H9 (cell line): Measurements from ENCODE around the gene ESPNL. TPM values are rescaled to one million over a fixed set of nuclear protein-coding genes. Genes with fewer than 3 reads are reported as not detected.

ENCODE experiments used
- DNase-seq: peaks from one replicate; pipeline ENCODE4 v3.0.0-alpha.2; 2017
- H2AFZ ChIP-seq: one replicate; pipeline ENCODE4 v1.6.1; 2013; ENCODE audit warnings: mild to moderate bottlenecking, low read length, control low read depth, moderate library complexity
- H2AK5ac ChIP-seq: 2 replicates; pipeline ENCODE4 v1.6.1; 2013; ENCODE audit warnings: low read length, control low read depth, mixed read lengths; ENCODE audit not compliant: insufficient read length
- H2BK120ac ChIP-seq: one replicate; pipeline ENCODE4 v1.6.1; 2013; ENCODE audit warnings: low read depth, mild to moderate bottlenecking, low read length, control low read depth, inconsistent platforms; ENCODE audit not compliant: poor library complexity, severe bottlenecking
- H2BK12ac ChIP-seq: 2 replicates; pipeline ENCODE4 v1.6.1; 2013; ENCODE audit warnings: low read length, control low read depth, mixed read lengths, low read depth; ENCODE audit not compliant: insufficient read length
- H2BK15ac ChIP-seq: 2 replicates; pipeline ENCODE4 v1.6.1; 2013; ENCODE audit warnings: low read depth, low read length, control low read depth
- H2BK20ac ChIP-seq: one replicate; pipeline ENCODE4 v1.6.1; 2013; ENCODE audit warnings: low read depth, mild to moderate bottlenecking, low read length, control low read depth, inconsistent platforms; ENCODE audit not compliant: poor library complexity, severe bottlenecking
- H2BK5ac ChIP-seq: 2 replicates; pipeline ENCODE4 v1.6.1; 2013; ENCODE audit warnings: low read length, control low read depth, mixed read lengths; ENCODE audit not compliant: insufficient read length
- H3K14ac ChIP-seq: 2 replicates; pipeline ENCODE4 v1.6.1; 2013; ENCODE audit warnings: low read length, control low read depth; ENCODE audit not compliant: insufficient read depth
- H3K18ac ChIP-seq: 2 replicates; pipeline ENCODE4 v1.6.1; 2013; ENCODE audit warnings: low read depth, mild to moderate bottlenecking, mixed read lengths, low read length, control low read depth; ENCODE audit not compliant: insufficient read length
- H3K23ac ChIP-seq: 2 replicates; pipeline ENCODE4 v1.6.1; 2013; ENCODE audit warnings: low read length, control low read depth, mixed read lengths, low read depth; ENCODE audit not compliant: insufficient read length
- H3K23me2 ChIP-seq: 2 replicates; pipeline ENCODE4 v1.6.1; 2013; ENCODE audit warnings: low read depth, mild to moderate bottlenecking, mixed read lengths, low read length, control low read depth; ENCODE audit not compliant: insufficient read length, poor library complexity, severe bottlenecking
- H3K27ac ChIP-seq: 2 replicates; pipeline ENCODE4 v1.5.1; 2013; ENCODE audit warnings: low read length, control low read depth, mixed read lengths, low read depth; ENCODE audit not compliant: insufficient read length
- H3K27me3 ChIP-seq: 2 replicates; pipeline ENCODE4 v1.6.1; 2013; ENCODE audit warnings: low read length, control low read depth, inconsistent platforms; ENCODE audit not compliant: insufficient read depth
- H3K4ac ChIP-seq: 2 replicates; pipeline ENCODE4 v1.6.1; 2013; ENCODE audit warnings: low read depth, mild to moderate bottlenecking, control low read depth, inconsistent platforms, low read length, moderate library complexity
- H3K4me1 ChIP-seq: 2 replicates; pipeline ENCODE4 v1.6.1; 2013; ENCODE audit warnings: low read length, control low read depth, inconsistent platforms; ENCODE audit not compliant: insufficient read depth
- H3K4me2 ChIP-seq: 2 replicates; pipeline ENCODE4 v1.6.1; 2013; ENCODE audit warnings: low read length, control low read depth, mixed read lengths; ENCODE audit not compliant: insufficient read length, insufficient read depth
- H3K56ac ChIP-seq: 2 replicates; pipeline ENCODE4 v1.6.1; 2013; ENCODE audit warnings: low read depth, mild to moderate bottlenecking, mixed read lengths, low read length, control low read depth; ENCODE audit not compliant: insufficient read length
- H3K79me1 ChIP-seq: 2 replicates; pipeline ENCODE4 v1.6.1; 2013; ENCODE audit warnings: low read depth, mild to moderate bottlenecking, moderate library complexity, low read length, control low read depth, inconsistent platforms; ENCODE audit not compliant: insufficient read depth, poor library complexity, severe bottlenecking
- H3K79me2 ChIP-seq: 2 replicates; pipeline ENCODE4 v1.6.1; 2013; ENCODE audit warnings: low read length, control low read depth, inconsistent platforms; ENCODE audit not compliant: insufficient read depth
- H3K9ac ChIP-seq: 2 replicates; pipeline ENCODE4 v1.6.1; 2013; ENCODE audit warnings: low read length, control low read depth, mixed read lengths; ENCODE audit not compliant: insufficient read length; ENCODE audit errors: extremely low read depth
- H3K9me3 ChIP-seq: one replicate; pipeline ENCODE4 v1.6.1; 2013; ENCODE audit warnings: low read depth, low read length, inconsistent platforms; ENCODE audit not compliant: control insufficient read depth
- H3T11ph ChIP-seq: one replicate; pipeline ENCODE4 v1.6.1; 2013; ENCODE audit warnings: mild to moderate bottlenecking, low read length, control low read depth, inconsistent platforms
- H4K20me1 ChIP-seq: one replicate; pipeline ENCODE4 v1.6.1; 2013; ENCODE audit not compliant: control insufficient read depth, insufficient read length, insufficient read depth
- H4K5ac ChIP-seq: 2 replicates; pipeline ENCODE4 v1.6.1; 2013; ENCODE audit warnings: low read depth, mild to moderate bottlenecking, mixed read lengths, low read length, control low read depth; ENCODE audit not compliant: insufficient read length
- H4K8ac ChIP-seq: replicated peaks from 2 replicates; pipeline ENCODE4 v1.6.1; 2013; ENCODE audit warnings: low read length, control low read depth, mixed read lengths, low read depth; ENCODE audit not compliant: insufficient read length
- H4K91ac ChIP-seq: 2 replicates; pipeline ENCODE4 v1.6.1; 2013; ENCODE audit warnings: low read depth, mild to moderate bottlenecking, moderate library complexity, mixed read lengths, low read length, control low read depth; ENCODE audit not compliant: insufficient read length
- H3K27ac Mint-ChIP-seq, 3 experiments: 2 replicates in 2 of 3; 3 replicates in 1 of 3; pipeline ENCODE4 v1.8.0; 2020 to 2021; ENCODE audit warnings: mixed read lengths in 3 of 3, mild to moderate bottlenecking in 1 of 3, moderate library complexity in 1 of 3
- H3K27me3 Mint-ChIP-seq: 2 replicates; pipeline ENCODE4 v1.8.0; 2021; ENCODE audit warnings: low read depth, mild to moderate bottlenecking, moderate library complexity, mixed read lengths
- H3K36me3 Mint-ChIP-seq, 3 experiments: 2 replicates in 2 of 3; 3 replicates in 1 of 3; pipeline ENCODE4 v1.8.0; 2020 to 2021; ENCODE audit warnings: low read depth in 3 of 3, mixed read lengths in 3 of 3; ENCODE audit not compliant: insufficient read depth in 1 of 3
- H3K4me1 Mint-ChIP-seq, 2 experiments: 2 replicates each; pipeline ENCODE4 v1.8.0; 2020; ENCODE audit warnings: mixed read lengths in 2 of 2
- H3K4me3 Mint-ChIP-seq, 2 experiments: 2 replicates in 1 of 2; 3 replicates in 1 of 2; pipeline ENCODE4 v1.8.0; 2020 to 2021; ENCODE audit warnings: mild to moderate bottlenecking in 2 of 2, mixed read lengths in 2 of 2, moderate library complexity in 1 of 2
- H3K9me3 Mint-ChIP-seq, 2 experiments: 2 replicates in 1 of 2; 3 replicates in 1 of 2; pipeline ENCODE4 v1.8.0; 2020; ENCODE audit warnings: mild to moderate bottlenecking in 2 of 2, mixed read lengths in 2 of 2, moderate library complexity in 1 of 2
- CTCF ChIP-seq: fragments of 200-600 bp; sonication (generic); conservative IDR thresholded peaks from 3 replicates; pipeline ENCODE4 v1.8.0; 2021; ENCODE audit warnings: antibody characterized with exemption, mild to moderate bottlenecking
- WGBS: extraction: QIAGEN DNeasy Blood & Tissue Kit; methylation state at CpG from one replicate; pipeline ENCODE4 v1.1.7; 2013; ENCODE audit warnings: missing lambda C conversion rate, low lambda C conversion rate, mixed read lengths; ENCODE audit not compliant: insufficient read length; ENCODE audit errors: extremely low coverage; 5-methylcytosine and 5-hydroxymethylcytosine counted together
- total RNA-seq: library from RNA; stranded (reverse); gene quantifications from 2 replicates; pipeline ENCODE4 v1.2.1, GENCODE V29; 2021

The ESPNL gene
- total RNA-seq, 1 experiment from 2014 or later: 0.17 TPM

GRCh38 chr2:238123218-238123971 is 23.3 kb downstream of the ESPNL start:
- no peak overlapping the region for H3K14ac ChIP-seq
- H3K27me3 ChIP-seq: no peaks in the 10 kb centered on the region
- no peak overlapping the region for H4K5ac ChIP-seq
- no peaks in the 10 kb centered on the region for H3K79me1 ChIP-seq
- no peak overlapping the region for H3K4me2 ChIP-seq
- H3K79me2 ChIP-seq: no peaks in the 10 kb centered on the region
- no CpG with 5 or more reads among the region's 22 CpGs for WGBS
- no peak overlapping the region for H3K18ac ChIP-seq
- no peak overlapping the region for H4K91ac ChIP-seq
- no peak overlapping the region for H3T11ph ChIP-seq
- no peak for TF ChIP-seq CTCF
- no peak overlapping the region for H3K56ac ChIP-seq
- no peak overlapping the region for H2BK12ac ChIP-seq
- H3K4me1 ChIP-seq: no peaks in the 10 kb centered on the region
- H3K9ac ChIP-seq: no peak overlapping the region
- H2BK120ac ChIP-seq: no peak overlapping the region
- H3K27ac ChIP-seq: no peak overlapping the region
- no peak overlapping the region for H2BK20ac ChIP-seq
- DNase-seq: no peak
- H3K4ac ChIP-seq: no peak overlapping the region
- Mint-ChIP-seq H3K36me3 (no peaks in the 10 kb centered on the region), H3K27ac (no peak overlapping the region), H3K27me3 (peaks cover 4% of the 10 kb centered on the region), H3K4me1 (no peaks in the 10 kb centered on the region), H3K9me3 (peaks cover 0 to under 1% of the 10 kb centered on the region in 2 experiments; a peak in 3 of 5 replicates), H3K4me3 (no peak overlapping the region)
- no peak overlapping the region for H2BK15ac ChIP-seq
- no peak overlapping the region for H2BK5ac ChIP-seq
- no peak overlapping the region for H2AK5ac ChIP-seq
- H4K20me1 ChIP-seq: no peaks in the 10 kb centered on the region
- no peaks in the 10 kb centered on the region for H3K9me3 ChIP-seq
- H3K23me2 ChIP-seq: no peaks in the 10 kb centered on the region
- no peak overlapping the region for H3K23ac ChIP-seq
- H2AFZ ChIP-seq: no peak overlapping the region
- H4K8ac ChIP-seq: no peak overlapping the region
